Astrocyte of the spinal cord (primary cell): ENCODE data around the gene RASEF.

Experiments used
- DNase-seq: peaks from one replicate; pipeline ENCODE4 v3.0.0; 2011; ENCODE audit warnings: low read depth, low spot score
- H3K4me3 ChIP-seq: 2 replicates; pipeline ENCODE4 v1.5.1; 2011; ENCODE audit warnings: low read depth, mild to moderate bottlenecking, low read length, moderate library complexity
- in situ Hi-C: cut with HindIII; loops from 2 replicates; pipeline ENCODE4 v1.10.0; 2017; ENCODE audit warnings: low sequenced_read_pairs
- TF ChIP-seq, protein P1 (sequence below): IDR thresholded peaks from 2 replicates; pipeline ENCODE4 v1.5.1; 2012; ENCODE audit warnings: low read depth, mild to moderate bottlenecking, low read length, inconsistent platforms

The RASEF gene

DNA sequence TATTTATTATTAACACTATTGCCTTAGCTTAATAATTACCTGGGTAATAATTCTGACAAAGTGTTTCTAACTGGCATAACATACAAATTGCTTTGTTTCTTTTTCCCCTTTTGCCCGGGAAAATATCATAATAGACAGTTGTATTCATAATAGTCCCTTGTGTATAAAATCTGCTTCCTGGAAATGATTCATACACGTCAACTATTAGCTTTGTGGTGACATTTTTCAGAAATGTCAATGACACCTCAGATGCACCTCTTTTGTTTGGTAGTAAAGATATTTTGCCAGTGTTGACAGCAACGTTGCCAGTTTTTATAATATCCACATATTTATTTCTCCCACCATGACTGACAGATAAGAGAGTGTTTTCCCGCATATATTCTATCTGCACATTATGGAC, 73.0 kb downstream of the RASEF start:
- no peak overlapping the region for H3K4me3 ChIP-seq
- DNase-seq = no peak
- TF ChIP-seq, protein P1, sequence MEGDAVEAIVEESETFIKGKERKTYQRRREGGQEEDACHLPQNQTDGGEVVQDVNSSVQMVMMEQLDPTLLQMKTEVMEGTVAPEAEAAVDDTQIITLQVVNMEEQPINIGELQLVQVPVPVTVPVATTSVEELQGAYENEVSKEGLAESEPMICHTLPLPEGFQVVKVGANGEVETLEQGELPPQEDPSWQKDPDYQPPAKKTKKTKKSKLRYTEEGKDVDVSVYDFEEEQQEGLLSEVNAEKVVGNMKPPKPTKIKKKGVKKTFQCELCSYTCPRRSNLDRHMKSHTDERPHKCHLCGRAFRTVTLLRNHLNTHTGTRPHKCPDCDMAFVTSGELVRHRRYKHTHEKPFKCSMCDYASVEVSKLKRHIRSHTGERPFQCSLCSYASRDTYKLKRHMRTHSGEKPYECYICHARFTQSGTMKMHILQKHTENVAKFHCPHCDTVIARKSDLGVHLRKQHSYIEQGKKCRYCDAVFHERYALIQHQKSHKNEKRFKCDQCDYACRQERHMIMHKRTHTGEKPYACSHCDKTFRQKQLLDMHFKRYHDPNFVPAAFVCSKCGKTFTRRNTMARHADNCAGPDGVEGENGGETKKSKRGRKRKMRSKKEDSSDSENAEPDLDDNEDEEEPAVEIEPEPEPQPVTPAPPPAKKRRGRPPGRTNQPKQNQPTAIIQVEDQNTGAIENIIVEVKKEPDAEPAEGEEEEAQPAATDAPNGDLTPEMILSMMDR = no peak
- in situ Hi-C loops = no loop called here

DNA sequence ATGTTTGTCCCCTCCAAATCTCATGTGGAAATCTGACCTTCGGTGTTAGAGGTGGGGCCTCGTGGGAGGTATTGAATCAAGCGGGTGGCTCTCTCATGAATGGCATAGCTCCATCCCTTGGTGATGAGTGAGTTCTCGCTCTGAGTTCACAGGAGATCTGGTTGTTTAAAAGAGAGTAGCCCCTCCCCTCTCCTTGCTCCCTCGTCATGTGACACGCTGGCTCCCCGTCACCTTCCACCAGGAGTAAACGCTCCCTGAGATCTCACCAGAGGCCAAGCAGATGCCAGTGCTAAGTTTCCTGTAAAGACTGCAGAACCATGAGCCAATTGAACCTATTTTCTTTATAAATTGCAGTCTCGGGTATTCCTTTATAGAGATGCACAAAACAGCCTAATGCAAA, 74.5 kb downstream of the RASEF start:
- in situ Hi-C loops = no loop called here
- TF ChIP-seq, protein P1 = no peak
- no peak for DNase-seq
- no peak overlapping the region for H3K4me3 ChIP-seq

DNA sequence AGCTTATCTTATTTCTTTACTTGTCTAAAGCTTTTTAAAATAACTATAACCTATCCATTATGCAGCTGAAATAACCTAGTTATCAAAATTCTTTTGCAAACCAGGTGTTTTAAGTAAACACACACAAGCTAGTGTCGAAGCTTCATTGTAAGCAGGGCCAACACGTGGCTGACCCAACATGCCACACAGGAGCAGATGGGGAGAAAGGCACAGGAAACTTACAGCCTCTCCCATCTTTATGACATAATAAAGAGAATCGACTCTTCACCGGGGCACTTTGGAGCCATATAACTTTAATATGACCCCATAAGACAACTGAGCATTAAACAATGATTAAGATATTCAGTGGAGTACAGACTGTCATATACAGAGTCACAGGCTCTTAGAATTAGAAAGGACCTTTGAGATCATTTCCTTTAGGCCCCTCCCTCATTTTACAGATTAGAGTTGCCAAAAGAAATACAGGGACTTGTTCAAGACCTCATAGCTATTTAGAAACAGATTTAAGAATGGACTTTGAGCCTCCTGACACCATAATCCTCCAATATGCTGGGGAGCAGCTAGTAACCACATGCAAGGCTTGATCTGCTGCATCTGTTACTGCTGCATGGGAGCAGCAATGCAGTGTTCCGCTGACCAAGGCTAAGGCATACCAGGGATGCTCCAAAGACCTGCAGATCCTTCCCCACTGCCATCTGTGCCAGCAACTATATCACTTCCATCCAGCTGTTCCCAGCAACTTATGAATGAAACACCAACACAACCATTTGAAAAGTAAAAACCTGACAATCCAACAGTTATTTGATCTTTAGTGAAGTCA, 75.4 kb downstream of the RASEF start:
- in situ Hi-C loops = no loop called here
- no peak for DNase-seq
- H3K4me3 ChIP-seq = no peak overlapping the region
- TF ChIP-seq, protein P1 = no peak

DNA sequence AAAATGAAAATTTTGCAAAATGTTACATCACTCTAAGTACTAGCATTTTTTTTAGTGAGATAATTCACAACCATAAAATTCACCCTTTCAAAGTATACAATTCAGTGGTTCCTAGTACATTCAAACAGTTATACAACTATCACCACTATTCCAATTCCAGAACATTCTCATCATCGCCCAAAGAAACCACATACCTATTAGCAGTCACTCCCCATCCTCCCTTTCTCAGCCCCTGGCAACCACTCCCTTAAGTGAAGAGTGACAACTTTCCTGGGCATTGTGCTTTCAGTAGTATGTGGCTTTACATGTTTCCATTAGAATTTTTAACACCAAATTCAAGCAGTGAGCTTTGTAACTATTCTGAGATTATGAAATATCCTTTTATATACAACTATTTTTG, 81.4 kb downstream of the RASEF start:
- in situ Hi-C loops = no loop called here
- TF ChIP-seq, protein P1 = no peak
- peak; percentile 29 for DNase-seq
- H3K4me3 ChIP-seq = no peak overlapping the region

DNA sequence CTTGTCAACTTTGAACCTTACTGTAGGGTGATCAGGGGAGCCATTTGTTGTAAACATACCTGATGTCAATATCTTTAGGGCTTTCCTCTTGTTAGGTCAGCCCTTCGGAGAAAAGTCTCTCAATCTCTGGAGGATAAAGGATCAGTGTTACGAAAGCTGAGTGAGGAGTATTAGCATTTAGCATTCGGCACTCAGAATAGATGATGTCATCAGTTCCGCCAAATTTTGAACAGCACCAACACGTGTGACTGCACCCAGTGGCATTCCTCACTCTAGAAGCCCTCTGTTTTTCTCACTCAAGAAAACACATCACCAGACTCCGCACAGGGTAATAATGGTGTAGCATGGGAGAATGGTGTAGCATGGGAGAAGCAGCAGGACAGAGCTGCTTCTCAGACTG, 87.8 kb downstream of the RASEF start:
- TF ChIP-seq, protein P1 = no peak
- H3K4me3 ChIP-seq = no peak overlapping the region
- no peak for DNase-seq
- in situ Hi-C loops = no loop called here

DNA sequence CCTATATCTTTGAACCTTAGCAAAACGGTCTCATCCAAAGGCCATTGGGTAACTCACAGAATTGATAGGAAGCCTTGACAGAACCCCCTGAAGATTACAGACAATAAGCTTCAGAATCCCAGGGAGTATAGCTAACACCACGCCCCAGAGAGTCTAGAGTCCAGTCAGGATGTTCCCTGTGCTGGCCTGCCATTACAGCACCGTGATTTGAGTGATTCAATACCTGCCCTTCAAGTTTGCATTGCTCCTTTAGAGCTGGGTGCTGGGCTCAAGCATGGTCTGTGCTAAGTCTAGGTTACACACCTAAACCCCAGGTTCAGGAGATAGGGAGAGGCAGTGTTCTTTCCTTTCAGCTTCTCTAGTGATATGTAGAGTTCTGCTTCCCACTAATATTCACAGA, 90.5 kb downstream of the RASEF start:
- no peak overlapping the region for H3K4me3 ChIP-seq
- TF ChIP-seq, protein P1 = no peak
- in situ Hi-C loops = no loop called here
- no peak for DNase-seq
